PFSK-1 (cell line): ENCODE results near the gene KCNJ15.

Source experiments
- FOXP2 ChIP-seq: optimal IDR thresholded peaks from 2 replicates; pipeline ENCODE3; 2011; ENCODE audit warnings: borderline replicate concordance, control low read depth, inconsistent platforms; ENCODE audit not compliant: insufficient read depth; ENCODE audit errors: extremely low read length, extremely low read depth
- POLR2AphosphoS5 ChIP-seq: IDR thresholded peaks from 2 replicates; pipeline ENCODE4 v1.6.1; 2012; ENCODE audit warnings: low read depth, mild to moderate bottlenecking, control low read depth, low read length, moderate library complexity
- SIN3A ChIP-seq: IDR thresholded peaks from 2 replicates; pipeline ENCODE4 v1.6.1; 2012; ENCODE audit warnings: mild to moderate bottlenecking, low read length, moderate library complexity, borderline replicate concordance; ENCODE audit not compliant: insufficient read depth
- TAF1 ChIP-seq: IDR thresholded peaks from 2 replicates; pipeline ENCODE4 v1.6.1; 2012; ENCODE audit warnings: low read length, control low read depth, borderline replicate concordance; ENCODE audit not compliant: insufficient read depth
- TF ChIP-seq, protein P1 (sequence below), 2 experiments: IDR thresholded peaks; 2 replicates each; pipeline versions ENCODE4 v1.6.1 to v1.8.0; 2011 to 2012; ENCODE audit warnings: low read depth in 2 of 2, low read length in 2 of 2, control low read depth in 1 of 2, inconsistent platforms in 1 of 2, mild to moderate bottlenecking in 1 of 2, moderate library complexity in 1 of 2; ENCODE audit not compliant: insufficient read depth in 1 of 2

DNA sequence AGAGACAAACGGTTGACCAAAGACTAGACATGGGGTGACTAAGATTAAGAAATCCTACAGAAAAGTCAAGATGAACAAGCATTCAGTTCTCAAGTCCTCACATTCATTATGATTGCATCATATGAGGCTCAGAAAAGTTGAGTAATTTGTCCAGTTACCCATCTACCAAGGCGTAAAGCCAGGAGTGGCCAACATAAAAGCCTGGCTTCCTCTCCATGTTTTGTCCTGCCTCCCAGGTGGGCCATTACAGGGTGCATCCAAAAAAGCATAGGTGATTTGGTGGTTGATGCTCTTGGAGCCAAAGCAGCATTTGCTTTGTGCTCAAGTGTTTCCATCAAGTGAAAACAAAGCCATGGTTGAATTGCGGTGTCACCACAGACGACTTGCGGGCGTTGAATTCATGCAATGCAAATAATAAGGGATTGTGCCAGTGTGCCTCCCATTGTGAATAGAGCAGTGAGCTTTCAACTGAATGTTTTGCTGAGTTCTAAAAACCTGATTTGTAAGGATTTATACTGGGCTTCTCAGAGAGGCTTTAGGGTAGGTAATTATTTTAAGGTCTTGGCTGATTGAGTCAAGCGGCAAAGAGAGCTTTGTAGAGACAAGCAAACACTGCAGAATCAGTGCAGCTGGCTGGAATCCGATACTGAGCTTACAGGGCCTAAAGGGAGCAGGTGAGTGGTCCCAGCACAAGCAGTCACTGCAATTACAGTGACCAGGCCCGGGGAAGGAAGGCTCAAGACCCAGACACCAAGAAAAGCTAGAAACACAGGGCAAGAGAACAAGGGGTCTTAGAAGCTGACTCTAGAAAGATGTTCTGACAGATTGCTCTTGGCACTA lies 54.1 kb downstream of the KCNJ15 start:
- TF ChIP-seq, protein P1, sequence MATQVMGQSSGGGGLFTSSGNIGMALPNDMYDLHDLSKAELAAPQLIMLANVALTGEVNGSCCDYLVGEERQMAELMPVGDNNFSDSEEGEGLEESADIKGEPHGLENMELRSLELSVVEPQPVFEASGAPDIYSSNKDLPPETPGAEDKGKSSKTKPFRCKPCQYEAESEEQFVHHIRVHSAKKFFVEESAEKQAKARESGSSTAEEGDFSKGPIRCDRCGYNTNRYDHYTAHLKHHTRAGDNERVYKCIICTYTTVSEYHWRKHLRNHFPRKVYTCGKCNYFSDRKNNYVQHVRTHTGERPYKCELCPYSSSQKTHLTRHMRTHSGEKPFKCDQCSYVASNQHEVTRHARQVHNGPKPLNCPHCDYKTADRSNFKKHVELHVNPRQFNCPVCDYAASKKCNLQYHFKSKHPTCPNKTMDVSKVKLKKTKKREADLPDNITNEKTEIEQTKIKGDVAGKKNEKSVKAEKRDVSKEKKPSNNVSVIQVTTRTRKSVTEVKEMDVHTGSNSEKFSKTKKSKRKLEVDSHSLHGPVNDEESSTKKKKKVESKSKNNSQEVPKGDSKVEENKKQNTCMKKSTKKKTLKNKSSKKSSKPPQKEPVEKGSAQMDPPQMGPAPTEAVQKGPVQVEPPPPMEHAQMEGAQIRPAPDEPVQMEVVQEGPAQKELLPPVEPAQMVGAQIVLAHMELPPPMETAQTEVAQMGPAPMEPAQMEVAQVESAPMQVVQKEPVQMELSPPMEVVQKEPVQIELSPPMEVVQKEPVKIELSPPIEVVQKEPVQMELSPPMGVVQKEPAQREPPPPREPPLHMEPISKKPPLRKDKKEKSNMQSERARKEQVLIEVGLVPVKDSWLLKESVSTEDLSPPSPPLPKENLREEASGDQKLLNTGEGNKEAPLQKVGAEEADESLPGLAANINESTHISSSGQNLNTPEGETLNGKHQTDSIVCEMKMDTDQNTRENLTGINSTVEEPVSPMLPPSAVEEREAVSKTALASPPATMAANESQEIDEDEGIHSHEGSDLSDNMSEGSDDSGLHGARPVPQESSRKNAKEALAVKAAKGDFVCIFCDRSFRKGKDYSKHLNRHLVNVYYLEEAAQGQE (IDR thresholded peaks at IDR 0.05; ENCODE audit: insufficient read depth in 1 of 2, low read depth in 2 of 2, low read length in 2 of 2) = no peak
- TF ChIP-seq POLR2AphosphoS5 (no peak), TAF1 (no peak), SIN3A (no peak), FOXP2 (no peak)
